ELF-1 (cell line): Measurements from ENCODE around the gene KCNK4.
A peak's percentile ranks its signal among the peaks of the same experiment; 100 is the strongest.
"Not testable (repeated sequence)": the region's sequence is repeated elsewhere in the genome, so short reads cannot be mapped to it uniquely, and the experiment has no call there.

Source experiments
- DNase-seq: peaks from one replicate; pipeline ENCODE4 v3.0.0-alpha.2; 2016; ENCODE audit warnings: low read depth, low spot score

Gene KCNK4

DNA sequence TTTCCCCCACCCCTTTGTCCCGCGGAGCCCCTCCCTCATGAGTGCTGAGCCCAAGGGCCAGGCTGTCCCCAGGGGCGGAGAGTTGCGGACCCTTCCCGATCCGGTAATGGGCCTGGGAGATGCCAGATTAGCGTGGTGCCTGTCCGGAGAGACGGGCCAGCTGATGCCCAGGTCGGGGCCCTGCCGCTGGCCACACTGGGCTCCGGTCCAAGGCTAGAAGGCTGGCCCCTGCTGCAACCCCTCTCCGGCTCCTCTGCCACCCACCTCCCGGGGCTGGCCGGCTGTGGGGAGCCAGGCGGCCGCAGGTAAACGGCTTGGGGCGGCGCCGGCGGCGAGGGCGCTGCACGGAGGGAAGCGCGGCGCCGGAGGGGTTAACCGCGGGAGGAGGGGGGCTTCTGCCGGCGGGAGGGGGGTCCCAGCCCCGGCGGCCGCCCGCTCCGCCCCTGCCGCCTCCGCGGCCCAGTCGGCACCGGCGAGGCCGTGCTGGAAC is at the start of gene KCNK4:
Gene KCNK4, plus strand, starts transcription at position 41 of the 490 bp plus-strand sequence. CDS start 1,717 bp downstream, outside the sequence.
- DNase-seq = no peak

DNA sequence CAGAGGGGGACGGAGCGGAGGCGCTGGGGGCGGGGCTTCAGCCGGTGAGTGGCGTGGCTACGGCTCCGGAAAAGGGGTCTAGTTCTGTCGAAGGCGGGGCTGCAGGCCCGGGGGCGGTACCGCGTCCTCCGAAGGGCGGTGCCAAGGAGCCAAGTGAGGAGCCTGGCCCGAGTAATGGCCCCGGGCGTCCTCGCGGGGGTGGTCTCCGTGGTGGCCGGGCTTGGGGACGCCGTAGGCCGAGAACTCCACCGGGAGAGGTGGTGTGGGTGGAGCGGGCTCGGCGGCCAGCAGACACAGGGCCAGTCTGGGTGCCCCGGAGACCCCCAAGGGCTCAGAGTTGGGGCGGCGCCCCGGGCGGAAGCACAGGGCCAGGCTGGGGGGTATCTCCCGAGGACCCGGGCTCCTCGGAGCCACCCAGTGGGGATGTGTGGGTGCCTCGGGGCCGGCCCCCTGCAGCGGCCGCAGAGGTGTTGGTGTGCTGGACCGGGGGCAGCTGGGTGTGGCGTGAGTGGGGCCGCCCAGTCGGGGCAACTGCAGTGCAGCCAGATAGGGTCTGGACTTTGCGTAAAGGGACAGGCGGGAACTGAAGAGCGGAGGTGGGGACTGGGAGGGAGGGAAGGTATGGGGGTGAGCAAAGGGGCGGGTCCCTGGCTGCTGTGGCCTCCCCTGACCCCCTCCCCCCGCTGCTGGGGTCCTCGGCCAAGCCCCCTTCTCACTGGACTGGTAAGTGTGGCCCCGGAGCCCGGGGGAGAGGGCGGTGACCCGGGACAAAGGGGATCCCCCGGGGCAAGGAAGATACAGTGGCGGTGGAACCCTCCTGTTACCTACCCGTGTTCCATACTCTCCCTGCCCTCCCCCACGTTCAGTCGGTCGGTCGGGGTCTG is 49.4 kb upstream of the KCNK4 start:
- peak; percentile 99 for DNase-seq

DNA sequence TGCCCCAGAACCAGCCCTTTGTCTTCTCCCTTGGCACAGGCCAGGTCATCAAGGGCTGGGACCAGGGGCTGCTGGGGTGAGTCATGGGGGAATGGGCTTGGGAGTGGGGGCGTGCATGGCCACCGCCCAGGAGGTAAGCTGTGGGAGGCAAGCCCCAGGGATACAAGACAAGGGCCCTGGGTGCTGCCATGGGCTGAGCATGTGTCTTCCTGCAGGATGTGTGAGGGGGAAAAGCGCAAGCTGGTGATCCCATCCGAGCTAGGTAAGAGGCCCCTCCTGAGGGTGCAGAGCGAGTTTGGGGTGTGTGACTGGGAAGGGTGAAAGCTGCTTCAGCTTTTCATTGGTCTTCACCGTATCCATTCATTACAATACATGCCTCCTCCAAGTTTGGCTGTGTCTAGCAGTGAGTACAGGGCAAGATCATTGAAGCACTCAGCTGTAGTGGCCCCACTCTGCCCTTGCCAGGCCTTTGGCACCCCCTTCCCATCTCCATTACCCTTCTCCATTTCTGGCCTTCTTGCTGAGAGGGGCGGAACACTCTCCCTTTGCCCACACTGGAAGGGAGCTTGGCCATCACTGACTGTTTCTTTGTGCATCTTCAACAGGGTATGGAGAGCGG is 47.8 kb upstream of the KCNK4 start:
- no peak for DNase-seq

DNA sequence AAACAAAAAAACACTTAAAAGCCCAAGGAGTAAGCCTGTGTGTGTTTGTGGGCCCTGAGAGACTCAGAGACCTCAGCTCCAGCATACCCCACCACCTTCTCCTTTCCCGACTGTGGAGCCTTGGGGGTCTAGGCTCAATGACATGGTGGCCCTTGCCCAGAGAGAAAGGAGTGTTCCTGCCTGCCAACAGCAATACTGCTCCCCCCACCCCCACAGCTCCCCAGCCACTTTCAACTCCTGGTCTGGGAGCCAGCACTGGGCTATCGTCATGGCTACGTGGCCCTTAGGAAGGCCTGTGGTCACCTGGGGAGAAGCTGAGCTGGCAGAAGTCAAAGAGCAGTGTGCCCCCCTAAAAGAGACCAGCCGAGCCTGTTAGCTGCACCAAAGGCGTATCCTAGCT is 47.0 kb upstream of the KCNK4 start:
- DNase-seq = no peak

- no peak for DNase-seq
These were observed 46.1 kb upstream of the KCNK4 start for GRCh38 chr11:64244966-64245365.

DNA sequence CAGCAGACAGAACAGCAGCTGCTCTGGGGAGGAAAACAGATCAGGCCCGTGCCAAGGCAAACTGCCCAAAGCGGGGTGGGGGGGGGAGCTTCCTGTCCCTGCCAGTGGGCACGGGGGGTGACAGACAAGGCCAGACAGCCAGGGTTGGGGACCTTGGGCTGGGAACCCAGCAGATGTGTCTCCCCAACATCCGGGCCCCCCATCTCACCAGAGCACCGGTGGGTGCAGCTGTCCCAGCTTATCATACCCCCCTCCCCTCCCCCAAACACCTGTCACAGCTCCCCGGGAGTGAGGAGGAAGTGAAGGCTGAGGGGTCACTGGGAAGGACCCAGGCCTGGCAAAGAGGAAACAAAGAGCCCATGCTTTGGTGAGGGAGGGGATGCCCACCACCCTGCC is 45.7 kb upstream of the KCNK4 start:
- no peak for DNase-seq

DNA sequence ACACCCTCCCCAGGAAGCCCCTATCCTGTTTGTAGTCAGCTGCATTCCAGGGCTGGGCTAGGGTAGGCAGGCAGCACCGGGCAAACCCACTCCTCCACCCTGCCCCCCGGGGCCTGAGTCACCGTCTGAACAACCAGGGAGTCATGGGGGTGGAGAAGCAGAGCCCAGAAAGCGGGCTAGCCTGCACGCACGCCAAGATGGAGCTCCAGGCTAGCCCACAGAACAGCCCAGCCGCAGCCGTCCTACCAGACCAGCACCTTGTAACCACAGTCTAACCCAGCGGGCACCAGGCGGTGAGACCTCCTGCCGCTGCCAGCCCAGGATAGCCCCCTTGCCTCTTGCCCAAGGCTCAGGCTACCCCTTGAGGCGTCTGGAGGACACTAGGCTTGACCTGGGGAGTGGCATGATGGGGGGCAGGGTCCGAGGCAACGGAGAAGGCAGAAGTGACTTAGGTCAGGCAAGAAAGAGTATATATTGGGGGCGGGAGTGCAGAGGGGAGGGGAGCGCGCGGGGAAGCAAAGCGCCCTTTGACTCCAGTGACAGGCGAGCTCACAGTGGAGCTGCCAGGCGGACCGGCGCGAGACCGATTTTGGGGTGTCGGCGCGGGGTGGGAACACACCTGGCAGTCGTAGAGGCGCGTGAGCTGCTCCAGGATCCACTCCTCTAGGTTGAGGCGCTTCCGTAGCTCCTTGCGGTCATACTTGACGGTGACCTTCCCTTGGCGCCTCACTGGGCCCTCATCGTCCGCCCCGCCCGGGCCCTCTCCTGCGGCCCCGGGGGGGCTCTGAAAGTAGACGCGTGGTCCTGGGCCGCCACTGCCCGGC is 45.1 kb upstream of the KCNK4 start:
- peak; percentile 87 for DNase-seq

DNA sequence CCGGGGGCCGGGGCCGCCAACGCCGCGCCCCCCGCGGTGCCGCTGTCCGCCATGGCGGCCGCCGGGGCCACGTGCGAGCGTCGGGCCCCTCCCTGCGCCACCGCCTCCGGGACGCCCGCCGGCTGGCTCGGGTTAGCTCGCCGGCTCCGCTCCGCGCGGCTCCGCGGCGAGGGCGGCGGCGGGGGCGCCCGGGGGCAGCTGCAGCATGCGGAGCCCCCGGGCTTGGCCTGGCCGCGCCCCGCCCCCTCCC is 44.6 kb upstream of the KCNK4 start:
- not testable (repeated sequence) for DNase-seq

- DNase-seq = peak; percentile 94
These were observed 44.0 kb upstream of the KCNK4 start, which contains the start of gene PPP1R14B for GRCh38 chr11:64246871-64247728. Gene PPP1R14B, minus strand, starts transcription at chr11:64246943. Its CDS starts 270 bp downstream, at chr11:64246673.

GRCh38 chr11:64247729-64248531 is 43.2 kb upstream of the KCNK4 start:
- no peak for DNase-seq

DNA sequence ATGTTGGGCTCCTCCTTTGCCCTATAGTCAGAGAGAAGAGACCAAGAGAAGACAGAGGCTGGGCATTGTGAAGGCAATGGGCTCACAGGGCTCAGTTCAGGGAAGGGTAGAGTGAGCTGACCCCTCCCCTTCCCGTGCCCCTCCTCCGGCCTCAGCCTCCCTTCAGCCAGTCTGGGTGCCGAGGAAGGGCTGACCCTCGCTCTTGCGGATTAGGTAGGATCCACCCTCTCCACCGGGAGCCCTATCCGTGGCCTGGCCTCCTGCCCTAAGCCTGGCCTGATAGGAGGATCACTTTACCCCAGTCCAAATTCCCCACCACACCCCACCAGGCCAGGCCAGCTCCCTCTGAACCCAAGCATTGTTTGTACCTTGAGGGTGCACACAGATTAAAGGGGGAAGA is 42.5 kb upstream of the KCNK4 start:
- peak; percentile 58 for DNase-seq

- DNase-seq = no peak
These were observed 42.1 kb upstream of the KCNK4 start for GRCh38 chr11:64249038-64249437.

GRCh38 chr11:64249563-64250414 is 41.3 kb upstream of the KCNK4 start:
- DNase-seq = no peak

- no peak for DNase-seq
These were observed 40.6 kb upstream of the KCNK4 start for GRCh38 chr11:64250415-64251015.

DNA sequence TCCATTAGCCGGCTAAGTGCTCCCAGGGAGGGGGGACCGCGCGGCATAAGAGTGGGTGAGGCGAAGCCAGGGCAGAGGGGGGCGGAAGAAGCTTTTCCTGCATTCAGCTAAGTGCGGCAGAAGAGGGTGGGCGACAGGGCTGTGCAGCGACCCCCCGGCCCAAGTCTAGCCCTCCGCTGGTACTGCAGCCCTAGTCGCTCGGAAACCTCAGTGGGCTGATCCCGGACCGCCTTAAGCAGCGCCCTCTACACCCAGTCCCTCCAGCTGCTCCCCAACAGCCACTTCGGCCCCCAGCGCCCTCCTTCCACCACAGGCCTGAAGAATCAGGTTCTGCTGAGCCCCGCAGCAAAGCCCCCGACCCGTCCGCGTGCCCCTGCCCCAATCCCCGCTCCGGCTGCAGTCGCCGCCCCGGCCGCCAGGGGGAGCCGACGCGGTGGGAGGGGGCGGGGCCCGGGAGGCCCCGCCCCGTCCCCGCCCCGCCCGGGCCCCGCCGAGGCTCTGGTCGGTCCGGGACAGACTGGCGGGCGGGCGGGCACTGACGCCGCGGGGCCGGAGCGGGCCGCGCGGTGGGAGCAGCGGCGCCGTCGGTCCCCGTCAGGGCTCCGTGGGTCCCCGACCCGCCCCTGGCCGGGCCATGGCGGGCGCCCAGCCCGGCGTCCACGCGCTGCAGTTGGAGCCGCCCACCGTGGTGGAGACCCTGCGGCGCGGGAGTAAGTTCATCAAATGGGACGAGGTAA is 39.9 kb upstream of the KCNK4 start, which contains the start of gene PLCB3:
Gene PLCB3, plus strand, starts transcription at position 515 of the 737 bp plus-strand sequence. Its CDS starts 120 bp downstream, at position 635.
- DNase-seq = peak; percentile 63

DNA sequence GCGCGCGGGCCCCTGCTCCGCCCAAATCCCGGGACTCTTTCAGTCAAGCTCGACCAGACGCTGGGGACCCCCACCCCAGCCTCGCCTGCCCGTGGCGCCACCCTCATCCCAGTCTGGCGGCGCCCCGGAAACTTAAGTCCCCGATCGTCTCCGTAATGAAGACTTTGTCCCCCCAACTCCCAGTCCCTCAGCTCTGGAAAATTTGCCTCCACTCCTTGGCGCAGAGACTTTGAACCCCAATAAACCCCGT is 39.4 kb upstream of the KCNK4 start:
- DNase-seq = no peak

DNA sequence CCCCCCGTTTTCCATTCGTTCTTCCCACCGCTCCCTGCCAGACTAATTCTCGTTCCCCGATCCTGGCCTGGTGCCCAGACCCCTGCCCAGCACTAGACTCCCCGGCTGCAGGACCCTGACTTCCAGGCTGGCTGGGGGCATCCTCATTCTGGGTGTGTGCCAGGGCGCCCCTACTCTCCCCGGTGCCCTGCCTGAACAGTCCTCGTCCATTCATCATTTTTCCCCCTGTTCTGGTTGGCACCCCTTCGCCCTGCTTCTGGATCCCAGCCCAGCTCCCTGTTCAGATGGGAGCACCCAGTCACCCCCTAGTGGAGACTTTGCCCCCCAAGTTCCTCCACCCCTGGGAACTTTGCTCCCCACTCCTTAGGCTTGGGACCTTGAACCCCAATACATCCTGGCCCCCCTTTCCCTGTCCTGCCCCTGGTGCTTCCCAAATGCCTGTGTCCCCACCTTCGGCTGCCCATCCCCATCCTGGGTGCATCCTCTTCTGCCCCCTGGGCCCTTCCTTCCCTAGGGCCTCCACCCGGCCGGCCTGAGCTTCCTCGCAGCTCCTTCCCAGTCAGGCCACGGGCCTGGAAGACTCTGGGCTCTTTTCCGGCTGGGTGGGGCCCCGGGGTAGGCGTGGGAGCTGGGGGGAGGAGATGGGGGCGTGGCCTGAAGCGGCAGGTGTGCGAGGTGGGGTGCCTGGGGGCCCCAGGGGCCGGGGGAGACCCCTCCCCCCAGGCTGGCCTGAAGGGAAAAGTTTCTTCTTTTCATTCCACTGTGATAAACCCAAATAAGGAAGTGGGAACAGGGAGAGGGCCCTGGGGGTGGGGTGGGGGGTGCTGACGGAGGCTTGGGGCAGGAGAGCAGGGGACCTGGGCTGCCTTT is 38.9 kb upstream of the KCNK4 start:
- no peak for DNase-seq

DNA sequence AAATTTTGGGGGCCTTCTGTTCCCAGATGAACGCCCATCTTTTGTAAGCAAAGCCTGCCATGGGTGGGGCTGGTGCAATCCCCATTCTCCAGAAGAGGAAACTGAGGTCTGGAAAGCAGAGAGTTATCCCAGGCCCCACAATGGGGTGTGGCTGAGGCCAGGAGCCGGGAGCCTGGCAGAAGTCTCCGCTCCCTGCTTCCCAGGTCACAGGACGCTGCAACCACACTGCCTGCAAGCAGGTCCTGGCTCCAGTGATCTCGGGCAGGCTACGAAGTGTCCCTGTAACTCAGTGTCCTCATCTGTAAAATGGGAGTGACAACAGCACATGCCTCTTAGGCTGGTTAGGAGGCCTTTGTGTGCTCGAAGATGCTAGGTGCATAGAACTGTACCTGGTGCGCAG is 38.1 kb upstream of the KCNK4 start:
- no peak for DNase-seq
